ENCODE data around the gene LTA4H.

The LTA4H gene

DNA sequence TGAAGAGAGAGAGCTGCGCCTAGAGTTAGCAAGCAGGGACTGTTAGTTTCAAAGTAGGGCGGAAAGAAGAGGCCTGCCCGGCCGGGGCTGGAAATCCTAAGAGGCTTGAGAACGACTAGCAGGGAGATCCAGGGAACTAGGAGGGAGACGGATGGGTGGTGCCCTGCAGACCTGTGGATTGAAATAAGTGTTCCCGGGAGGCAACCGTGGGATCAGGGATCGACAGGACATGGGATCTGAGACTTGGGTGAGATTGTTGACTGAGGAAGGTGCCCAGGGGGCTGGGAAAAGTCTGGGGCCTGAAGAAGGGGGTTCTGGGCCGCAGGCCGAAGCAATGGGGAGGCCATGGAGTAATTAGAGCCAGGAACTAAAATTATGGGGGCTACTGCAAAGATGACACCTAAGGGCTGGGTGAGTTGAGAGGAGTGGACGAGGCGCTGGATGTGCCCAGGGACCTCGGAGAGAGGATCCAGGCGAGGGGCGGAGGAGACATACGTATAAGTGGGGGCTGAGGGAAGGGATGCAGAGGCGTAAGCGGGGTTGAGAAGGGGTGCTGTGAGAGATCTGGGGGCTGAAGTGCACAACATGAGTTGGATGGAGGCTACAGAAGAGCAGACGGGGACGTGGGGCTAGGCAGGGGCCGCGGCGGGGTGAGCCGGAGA, 635 bp downstream of the LTA4H start:
- DNase-seq (ENCODE audit: low read depth) = no peak

DNA sequence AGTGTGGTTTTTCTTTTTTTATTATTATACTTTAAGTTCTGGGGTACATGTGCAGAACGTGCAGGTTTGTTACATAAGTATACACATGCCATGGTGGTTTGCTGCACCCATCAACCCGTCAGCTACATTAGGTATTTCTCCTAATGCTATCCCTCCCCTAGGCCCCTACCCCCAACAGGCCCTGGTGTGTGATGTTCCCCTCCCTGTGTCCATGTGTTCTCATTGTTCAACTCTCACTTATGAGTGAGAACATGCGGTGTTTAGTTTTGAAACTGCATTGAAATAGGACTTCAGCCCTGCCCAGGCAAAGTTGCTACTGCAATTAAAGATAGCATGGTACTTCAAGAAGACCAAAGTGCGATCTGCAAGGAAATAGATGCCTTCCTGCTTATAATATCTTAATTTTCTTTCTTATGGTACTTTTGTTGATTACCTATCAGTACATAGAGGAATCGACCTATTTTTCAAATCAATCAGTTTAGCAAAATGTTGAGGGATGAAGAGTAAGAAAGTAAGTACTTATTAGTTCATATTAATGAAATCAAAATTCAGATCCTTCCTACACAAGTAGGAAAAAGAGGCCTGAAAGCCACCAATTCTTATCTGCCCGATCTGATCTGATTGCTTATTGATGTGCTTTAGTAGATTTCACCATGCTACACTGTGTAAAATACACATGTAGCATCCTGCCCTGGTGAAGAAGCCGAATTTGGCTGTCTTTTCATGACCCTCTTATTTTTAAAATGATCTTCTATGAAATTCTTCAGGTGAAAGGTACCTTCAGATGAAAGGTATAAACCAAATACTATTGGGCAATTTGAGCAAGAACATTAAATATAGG, 1.6 kb downstream of the LTA4H start:
- DNase-seq (ENCODE audit: low read depth) = no peak

GRCh38 chr12:96029826-96030225, 5.6 kb downstream of the LTA4H start:
- no peak for DNase-seq (ENCODE audit: low read depth)

GRCh38 chr12:96028538-96028937, 6.8 kb downstream of the LTA4H start:
- DNase-seq (ENCODE audit: low read depth) = no peak

- DNase-seq (ENCODE audit: low read depth) = no peak
Measured at GRCh38 chr12:96026331-96026730, 9.1 kb downstream of the LTA4H start.

DNA sequence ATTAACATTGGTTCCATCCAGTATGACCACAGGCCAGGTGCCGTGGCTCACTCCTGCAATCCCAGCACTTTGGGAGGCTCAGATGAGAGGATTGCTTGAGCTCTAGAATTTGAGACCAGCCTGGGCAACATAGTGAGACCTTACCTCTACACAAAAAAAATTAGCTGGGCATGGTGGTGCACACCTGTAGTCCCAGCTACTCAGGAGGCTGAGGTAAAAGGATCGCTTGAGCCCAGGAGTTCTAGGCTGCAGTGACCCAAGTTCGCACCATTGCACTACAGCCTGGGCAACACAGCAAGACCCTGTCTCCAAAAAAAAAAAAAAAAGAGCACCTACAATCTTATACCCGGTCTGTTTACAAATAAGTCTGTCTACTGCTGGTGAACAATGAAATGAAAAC, 9.9 kb downstream of the LTA4H start:
- no peak for DNase-seq (ENCODE audit: low read depth)

DNA sequence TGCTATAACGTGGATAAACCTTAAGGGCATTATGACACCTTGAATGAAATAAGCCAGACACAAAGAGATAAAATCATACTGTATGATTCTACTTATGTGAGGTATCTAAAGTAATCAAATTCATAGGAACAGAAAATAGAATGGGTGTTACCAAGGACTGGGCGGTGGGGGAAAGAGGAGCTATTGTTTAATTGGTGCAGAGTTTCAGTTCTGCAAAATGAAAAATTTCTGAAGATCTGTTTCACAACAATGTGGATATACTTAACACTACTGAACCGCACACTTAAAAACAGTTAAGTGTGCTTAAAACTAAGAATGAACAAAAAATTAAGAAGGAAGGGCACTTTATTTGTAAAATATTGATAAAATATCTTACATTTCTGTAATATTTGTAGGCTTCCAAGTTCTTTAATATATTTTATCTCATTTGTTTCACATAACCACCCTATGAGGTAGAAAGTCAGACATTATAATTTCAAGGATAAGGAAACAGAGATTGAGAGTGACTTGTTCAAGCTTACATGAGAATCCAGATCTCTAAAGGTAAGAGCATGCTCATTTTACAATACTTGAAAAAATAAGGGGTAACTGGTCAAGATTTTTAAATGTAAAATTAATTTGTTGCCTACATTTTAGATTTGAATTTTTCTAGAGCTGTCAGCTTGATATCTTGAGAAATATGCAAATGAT, 14.9 kb downstream of the LTA4H start:
- no peak for DNase-seq (ENCODE audit: low read depth)

- DNase-seq (ENCODE audit: low read depth) = no peak
Measured at GRCh38 chr12:96015672-96016071, 19.7 kb downstream of the LTA4H start.

DNA sequence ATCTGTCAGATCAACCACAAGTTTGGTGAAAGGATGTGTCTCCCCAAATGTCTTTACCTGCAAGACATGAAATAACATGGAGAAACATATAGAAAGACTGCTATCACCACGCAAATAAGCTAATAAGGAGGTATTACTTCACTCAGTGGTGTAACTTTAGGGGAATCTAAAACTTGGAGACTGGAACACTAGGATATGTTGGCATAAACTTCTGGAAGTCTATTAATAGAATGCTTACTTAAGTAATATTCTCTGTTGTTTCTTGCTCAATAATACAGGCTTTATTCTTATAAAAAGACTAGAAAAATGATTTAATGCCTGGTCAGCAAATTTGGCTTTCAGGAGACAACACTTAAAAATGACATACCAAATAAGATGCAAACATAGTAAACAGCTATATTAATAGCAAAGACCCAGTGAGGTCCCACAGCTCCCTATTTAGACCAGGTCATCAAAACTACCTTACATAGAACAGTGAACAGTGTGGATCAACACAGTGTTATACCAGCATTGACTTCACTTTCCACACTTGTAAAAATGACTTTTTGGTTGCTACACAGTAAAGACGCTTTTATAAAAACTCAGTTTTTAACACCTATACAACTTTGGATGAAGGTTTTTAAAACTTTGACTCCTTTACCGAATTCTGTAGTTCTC, 20.3 kb downstream of the LTA4H start:
- no peak for DNase-seq (ENCODE audit: low read depth)

DNA sequence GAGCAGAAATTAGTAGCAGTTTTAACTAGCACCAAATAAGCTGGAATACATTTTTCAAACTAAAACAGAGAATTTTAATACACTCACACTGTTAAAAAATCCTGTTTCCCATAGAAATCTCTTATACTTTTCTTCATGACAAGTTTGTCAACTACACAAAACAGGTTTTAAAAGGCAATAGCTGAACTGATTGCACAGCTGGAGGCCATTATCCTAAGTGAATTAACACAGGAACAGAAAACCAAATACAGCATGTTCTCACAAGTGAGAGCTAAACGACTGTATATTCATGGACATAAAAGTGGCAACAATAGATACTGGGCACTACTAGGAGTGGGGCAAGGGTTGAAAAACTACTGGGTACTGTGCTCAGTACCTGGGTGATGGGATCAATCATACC, 27.7 kb downstream of the LTA4H start:
- no peak for DNase-seq (ENCODE audit: low read depth)

DNA sequence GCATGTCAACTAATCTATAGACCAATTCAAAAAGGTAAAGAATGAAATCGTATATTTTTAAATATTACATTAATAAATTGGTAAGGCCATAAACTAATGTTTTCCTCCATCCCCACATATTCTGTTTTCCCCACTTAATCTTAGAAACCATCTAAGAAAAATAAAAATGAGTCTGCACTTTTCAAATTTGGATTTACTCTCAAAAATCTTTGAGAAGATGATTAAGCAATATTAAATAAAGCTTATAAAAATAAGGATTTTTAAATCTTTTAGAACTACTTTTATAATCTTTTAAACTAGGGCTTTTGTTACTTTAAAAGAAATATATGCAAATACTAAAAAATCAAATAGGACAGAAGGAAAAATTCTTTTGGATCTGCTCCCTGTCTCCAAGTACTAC, 28.7 kb downstream of the LTA4H start:
- no peak for DNase-seq (ENCODE audit: low read depth)

DNA sequence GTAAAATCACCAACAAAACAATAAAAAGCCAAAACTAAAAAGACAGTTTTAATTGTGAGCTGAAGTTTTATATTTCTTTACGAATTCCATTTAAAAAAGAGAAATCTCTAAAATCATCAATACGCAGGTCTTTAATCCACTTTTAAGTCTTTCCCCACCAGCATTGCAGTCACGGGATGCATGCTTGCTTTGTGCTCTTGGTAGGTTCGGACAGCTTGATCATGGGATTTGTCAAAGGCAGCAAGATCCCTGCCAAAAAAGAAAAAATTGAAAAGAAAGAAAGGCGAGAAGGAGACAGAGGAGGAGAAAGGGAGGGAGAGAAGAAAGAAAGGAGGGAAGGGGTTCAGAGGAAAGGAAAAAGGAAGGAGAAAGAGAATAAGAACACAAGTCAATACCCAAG, 34.5 kb downstream of the LTA4H start:
- no peak for DNase-seq (ENCODE audit: low read depth)

DNA sequence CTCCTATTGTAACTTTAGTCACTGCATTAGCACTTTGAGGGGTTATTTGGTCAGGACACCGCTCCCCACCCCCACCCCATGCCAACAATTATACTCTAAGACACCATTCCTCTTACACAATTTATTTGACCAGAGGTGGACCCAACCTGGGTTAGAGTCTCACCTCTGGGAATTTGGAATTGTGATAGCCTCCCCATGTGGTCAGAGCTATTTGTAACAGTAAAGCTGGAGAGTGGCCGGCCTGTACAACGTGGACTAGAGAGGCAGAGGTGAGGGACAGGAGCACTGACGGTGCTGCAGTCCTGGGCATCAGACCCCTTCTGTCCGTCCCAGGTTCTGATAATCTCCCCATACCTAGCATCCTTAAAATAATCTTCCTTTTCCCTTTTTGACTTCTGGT, 35.9 kb downstream of the LTA4H start:
- no peak for DNase-seq (ENCODE audit: low read depth)

DNA sequence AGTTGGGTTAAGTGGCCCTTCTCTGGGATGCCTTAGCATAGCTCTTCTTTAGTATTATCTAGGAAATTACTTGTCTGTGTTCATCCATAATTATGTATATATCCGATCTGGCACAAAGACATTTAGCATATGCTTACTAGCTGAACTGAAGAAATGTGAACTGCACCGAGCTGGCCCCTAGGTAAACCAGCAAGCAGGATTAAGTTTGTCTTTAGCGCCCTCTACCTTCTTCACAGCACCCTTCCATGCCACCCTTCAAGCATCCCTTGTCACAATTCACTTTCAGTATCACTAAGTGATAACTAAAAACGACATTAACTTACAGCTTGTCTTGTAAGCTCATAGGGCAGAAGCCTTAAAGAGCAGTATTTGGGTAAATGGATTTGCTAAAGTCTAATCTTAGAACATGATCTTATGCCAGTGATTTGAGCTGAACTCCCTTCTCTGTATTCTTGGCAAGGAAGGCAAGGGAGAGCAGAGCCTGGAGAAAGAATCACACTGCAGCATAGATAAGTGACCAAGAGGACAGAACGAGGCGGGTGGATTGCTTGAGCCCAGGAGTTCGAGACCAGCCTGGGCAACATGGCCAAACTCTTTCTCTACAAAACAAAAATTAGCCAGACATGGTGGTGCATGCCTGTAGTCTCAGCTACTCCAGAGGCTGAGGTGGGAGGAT, 36.6 kb downstream of the LTA4H start:
- peak; percentile 28 for DNase-seq (ENCODE audit: low read depth)

DNA sequence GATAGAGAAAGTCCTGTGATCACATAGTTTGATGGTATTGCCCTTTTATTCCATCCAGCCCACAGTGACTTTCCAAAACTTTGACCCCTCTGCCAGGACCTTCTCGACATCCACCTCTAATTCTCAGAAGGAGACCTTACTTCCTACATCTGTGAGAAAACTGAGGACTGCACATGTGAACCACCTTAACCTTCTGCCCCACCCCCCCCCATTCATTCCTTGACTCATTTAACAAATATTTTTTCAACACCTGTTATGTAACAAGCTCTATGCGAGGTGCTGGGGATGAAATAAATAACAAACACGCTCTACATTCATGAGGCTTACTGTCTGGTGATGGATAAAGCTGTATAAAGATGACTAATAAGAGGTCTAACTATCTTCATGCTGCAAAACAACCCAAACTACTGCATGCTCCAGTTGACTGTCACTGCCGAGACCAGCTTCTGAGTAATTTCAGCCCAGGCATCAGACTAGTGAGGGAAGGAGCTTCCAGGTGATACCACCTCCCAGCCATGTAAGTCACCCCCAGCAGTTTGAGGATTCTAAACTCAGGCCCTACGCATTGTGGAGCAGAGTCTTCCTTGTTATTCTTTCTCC, 37.4 kb downstream of the LTA4H start:
- DNase-seq (ENCODE audit: low read depth) = no peak

DNA sequence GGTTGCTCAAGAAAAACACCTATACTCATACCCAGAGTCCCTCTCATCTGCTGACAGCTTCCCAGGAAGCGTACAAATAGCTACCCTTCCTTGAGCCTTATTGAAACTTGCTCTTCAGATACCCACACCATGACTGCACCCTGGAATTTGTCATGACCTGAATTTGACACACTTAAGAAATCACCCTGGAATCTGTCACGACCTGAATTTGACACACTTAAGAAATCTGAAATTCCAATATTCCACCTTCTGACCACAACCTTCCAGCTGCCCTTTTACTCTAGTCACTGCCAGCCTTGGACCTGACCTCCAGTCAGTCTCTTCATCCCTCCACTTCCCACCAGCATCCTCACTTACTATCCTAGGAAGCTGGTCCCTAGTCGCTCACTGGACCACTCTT, 38.1 kb downstream of the LTA4H start:
- no peak for DNase-seq (ENCODE audit: low read depth)

DNA sequence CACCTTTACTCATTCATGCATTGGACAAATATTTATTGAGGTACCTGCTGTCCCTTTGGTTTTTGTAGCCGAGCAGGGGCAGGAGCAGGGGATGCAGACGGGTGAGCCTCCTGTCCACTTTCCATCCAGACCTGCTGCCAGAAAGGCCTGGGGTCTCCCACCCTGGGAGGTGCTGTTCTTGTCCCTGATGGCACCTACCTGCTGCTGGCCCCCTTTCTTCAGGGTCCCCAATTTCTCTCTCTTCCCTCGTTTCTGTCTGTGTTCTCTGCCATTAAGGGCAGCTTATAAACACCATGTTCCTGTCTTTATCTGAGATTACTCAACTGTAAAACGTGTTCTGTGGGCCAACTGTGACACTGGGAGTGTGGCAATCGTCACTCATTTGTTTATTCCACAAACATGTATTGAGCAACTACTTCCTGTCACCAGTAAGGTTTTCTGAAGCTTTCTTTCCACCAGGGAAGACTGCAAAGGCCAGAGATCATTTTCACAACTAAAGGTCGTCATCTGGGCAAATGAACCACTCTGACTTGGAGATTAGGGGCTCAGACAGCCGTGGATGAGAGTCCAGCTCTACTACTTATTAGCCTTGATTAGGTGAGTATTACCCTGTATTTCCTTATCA, 39.2 kb downstream of the LTA4H start, which contains the start of gene HAL:
TSS of gene HAL (minus strand) at position 311 of the 625 bp plus-strand sequence. CDS start 434 bp downstream, outside the sequence.
- DNase-seq (ENCODE audit: low read depth) = no peak

- DNase-seq (ENCODE audit: low read depth) = no peak
Measured at GRCh38 chr12:95995238-95996031, 40.0 kb downstream of the LTA4H start.

DNA sequence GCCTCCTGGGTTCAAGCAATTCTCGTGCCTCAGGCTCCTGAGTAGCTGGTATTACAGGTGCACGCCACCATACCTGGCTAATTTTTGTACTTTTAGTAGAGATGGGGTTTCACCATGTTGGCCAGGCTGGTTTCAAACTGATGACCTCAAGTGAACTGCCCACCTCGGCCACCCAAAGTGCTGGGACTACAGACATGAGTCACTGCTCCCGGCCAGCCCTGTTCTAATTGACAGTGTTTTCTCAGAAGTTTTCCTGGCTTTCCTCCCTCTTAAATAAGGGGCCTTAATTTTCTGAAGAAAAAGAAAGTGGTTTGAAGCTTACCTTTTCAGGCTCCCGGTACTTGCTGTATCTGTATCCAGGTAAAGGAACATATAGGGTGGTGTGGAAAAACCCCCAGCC, 40.9 kb downstream of the LTA4H start:
- no peak for DNase-seq (ENCODE audit: low read depth)

- no peak for DNase-seq (ENCODE audit: low read depth)
Measured at GRCh38 chr12:95993907-95994306, 41.5 kb downstream of the LTA4H start.
